GM19239 (cell line): ENCODE measurements around the gene IQCM.
"Not testable (repeated sequence)": the region's sequence is repeated elsewhere in the genome, so short reads cannot be mapped to it uniquely, and the experiment has no call there.

Experiments used
- DNase-seq: peaks from one replicate; pipeline ENCODE4 v3.0.0; 2011; ENCODE audit warnings: low spot score; ENCODE audit not compliant: insufficient read length
- FAIRE-seq: peaks from 2 replicates; lab custom pipeline; 2011; peaks lifted over from hg19 to GRCh38; lab: Jason Lieb, UNC

IQCM gene

DNA sequence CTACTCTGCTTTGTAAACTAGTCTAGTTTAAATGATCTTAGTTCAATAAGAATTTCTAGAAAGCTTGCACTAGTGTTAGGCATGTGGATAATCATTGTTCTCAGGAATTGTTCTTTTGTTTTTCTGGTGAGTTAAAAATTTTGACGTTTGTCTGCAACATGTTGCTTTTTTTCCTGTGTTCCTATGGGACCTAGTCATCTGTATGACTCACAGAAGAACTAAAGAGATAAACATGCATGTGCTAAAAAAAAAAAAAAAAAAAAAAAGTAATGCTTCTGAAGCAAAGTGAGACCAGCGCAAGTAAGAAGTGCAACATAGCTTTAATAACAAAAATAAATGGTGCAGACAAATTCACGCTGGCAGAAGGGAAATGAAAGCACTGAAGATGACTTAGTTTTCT lies 471.2 kb downstream of the IQCM start:
- DNase-seq: no peak

DNA sequence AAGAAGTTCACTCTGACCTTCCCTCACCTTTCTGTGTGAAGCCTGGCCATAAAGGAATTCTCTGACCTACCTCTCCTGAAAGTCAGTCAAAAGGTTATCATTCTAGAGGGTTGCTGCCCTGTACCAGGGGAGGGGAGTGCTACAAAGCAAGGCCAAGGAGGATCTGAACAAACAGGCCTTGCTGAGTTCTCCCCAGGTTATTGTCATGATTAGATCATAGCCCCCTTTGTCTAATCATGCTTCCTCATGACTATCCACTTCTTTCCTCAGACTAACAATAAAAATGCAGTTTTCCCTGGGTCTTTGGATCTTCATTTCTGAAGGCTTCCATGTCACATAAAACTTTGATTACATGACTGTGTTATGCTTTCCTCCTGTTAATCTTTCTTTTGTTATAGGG lies 472.0 kb downstream of the IQCM start:
- DNase-seq: no peak
- FAIRE-seq: no peak

More for the DNA sequence above, 471.2 kb downstream of the IQCM start:
- no peak for FAIRE-seq

DNA sequence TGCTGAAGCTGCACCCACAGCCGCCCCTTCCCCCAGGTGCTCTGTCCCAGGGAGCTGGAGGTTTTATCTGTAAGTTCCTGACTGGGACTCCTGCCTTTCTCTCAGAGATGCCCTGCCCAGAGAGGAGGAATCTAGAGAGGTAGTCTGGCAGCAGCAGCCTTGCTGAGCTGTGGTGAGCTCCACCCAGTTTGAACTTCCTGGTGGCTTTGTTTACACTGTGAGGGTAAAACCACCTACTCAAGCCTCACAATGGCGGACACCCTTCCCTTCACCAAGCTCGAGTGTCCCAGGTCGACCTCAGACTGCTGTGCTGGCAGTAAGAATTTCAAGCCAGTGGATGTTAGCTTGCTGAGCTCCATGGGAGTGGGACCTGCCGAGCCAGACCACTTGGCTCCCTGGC lies 474.5 kb downstream of the IQCM start:
- not testable (repeated sequence) for FAIRE-seq, DNase-seq

- no peak for DNase-seq
- no peak for FAIRE-seq
Measured at GRCh38 chr4:149328161-149328560, 487.5 kb downstream of the IQCM start.

DNA sequence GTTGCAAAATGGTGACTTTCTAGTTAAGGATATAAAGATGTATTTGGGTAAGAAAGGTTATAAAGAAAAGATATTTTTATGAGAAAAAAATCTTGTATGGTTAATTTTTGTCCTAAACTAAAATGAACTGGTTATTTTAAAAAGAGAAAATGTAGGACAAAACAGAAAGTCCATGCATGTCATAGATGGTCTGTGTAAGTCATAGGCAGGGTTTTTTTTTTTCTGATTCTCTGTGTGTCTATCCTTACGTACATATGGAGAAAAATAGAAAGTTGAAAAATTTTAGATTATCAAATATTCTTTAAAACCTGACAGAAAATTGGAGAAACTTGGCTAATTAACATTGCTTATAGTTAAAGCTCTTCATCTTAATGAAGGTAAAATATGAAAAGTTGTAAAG lies 493.4 kb downstream of the IQCM start:
- DNase-seq (no peak), FAIRE-seq (no peak)

- FAIRE-seq (no peak), DNase-seq (no peak)
Measured at GRCh38 chr4:149321438-149321837, 494.2 kb downstream of the IQCM start.

- DNase-seq: no peak
- no peak for FAIRE-seq
Measured at GRCh38 chr4:149311076-149311475, 504.6 kb downstream of the IQCM start.

DNA sequence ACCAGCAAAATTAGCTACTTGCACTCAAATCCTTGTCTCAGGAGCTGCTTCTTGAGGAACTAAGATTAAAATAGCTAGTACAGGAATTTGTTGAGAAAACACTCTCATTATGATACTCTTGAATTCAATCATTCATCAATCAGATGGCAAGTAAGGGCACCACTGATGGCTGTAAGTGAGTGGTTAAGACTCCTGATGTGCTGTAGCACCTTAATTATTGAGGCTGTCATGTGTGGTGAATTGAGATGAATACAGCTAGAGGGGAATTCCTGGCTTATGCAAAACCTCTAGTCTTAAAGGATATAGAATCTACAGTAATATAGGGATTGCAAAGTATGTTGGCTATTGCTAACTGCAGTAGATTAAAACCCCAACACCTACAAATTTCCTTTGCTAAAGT lies 509.1 kb downstream of the IQCM start:
- DNase-seq (no peak), FAIRE-seq (no peak)
